ENCODE measurements around the gene SPACA7.

GRCh38 chr13:112351825-112352224 is 24.3 kb upstream of the SPACA7 start:
- TF ChIP-seq BRF1 (IDR thresholded peaks at IDR 0.05; ENCODE audit: borderline replicate concordance, extremely low read depth, insufficient read length) (no peak), CHD1 (IDR thresholded peaks at IDR 0.05; ENCODE audit: low read length) (no peak), RAD21 (CRISPR knock-in tag; conservative IDR thresholded peaks at IDR 0.05 in 1 of 2, IDR thresholded peaks at IDR 0.05 in 1 of 2) (no peak), NONO (IDR thresholded peaks at IDR 0.05; ENCODE audit: low read depth in 2 of 2, low read length in 1 of 2) (no peak), CHD4 (IDR thresholded peaks at IDR 0.05; ENCODE audit: insufficient read depth, insufficient replicate concordance, low read depth, low read length, poor library complexity, severe bottlenecking) (no peak), POLR2G (IDR thresholded peaks at IDR 0.05; ENCODE audit: low read depth, low read length) (no peak), ZNF274 (IDR thresholded peaks at IDR 0.05; ENCODE audit: borderline replicate concordance, low read depth, low read length) (no peak)

All from K562 (cell line).